Left kidney (tissue), 2 donors: ENCODE data around the gene BCAN. TPM values are rescaled to one million over a fixed set of nuclear protein-coding genes. Genes with fewer than 3 reads are reported as not detected.

Experiments used
- DNase-seq: peaks from one replicate; pipeline ENCODE4 v3.0.0-alpha.2; 2013
- polyA plus RNA-seq: library from polyadenylated mRNA; unstranded; fragments of 120-200 nt; gene quantifications from one replicate; pipeline ENCODE4 v1.2.1, GENCODE V29; 2013; ENCODE audit not compliant: insufficient read length

BCAN gene
- polyA plus RNA-seq, 1 donor: 0.08 TPM

- DNase-seq: no peak
These were observed 2.7 kb downstream of the BCAN start for GRCh38 chr1:156644640-156645039.

DNA sequence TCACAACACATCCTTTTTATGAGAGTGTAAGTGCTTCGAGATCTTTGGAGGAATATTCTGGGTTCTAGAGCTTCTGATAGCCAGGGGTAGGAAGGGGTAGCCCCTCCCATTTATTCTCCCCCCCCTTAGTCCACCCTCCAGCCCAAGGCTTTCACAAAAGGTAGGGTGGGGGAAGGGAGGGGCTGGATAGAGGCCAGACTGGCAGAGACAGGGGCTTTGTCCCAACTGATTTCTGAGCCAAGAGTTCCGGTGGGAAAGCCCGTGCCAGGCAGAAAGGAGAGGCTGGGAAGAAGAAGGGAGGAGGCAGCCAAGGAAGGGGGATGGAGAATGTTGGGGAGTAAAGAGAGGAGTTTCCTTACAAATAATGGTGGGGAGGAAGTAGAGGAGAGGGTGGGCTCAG, 3.1 kb downstream of the BCAN start:
- no peak for DNase-seq

GRCh38 chr1:156645666-156646065, 3.7 kb downstream of the BCAN start:
- DNase-seq: no peak

DNA sequence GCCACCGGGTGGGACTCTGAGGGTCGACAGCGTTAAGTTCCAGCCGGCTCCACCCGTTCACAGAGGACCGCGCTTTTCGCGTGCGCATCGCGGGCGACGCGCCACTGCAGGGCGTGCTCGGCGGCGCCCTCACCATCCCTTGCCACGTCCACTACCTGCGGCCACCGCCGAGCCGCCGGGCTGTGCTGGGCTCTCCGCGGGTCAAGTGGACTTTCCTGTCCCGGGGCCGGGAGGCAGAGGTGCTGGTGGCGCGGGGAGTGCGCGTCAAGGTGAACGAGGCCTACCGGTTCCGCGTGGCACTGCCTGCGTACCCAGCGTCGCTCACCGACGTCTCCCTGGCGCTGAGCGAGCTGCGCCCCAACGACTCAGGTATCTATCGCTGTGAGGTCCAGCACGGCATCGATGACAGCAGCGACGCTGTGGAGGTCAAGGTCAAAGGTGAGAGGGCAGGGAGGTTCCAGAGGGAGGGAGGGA, 4.9 kb downstream of the BCAN start:
- DNase-seq: no peak

DNA sequence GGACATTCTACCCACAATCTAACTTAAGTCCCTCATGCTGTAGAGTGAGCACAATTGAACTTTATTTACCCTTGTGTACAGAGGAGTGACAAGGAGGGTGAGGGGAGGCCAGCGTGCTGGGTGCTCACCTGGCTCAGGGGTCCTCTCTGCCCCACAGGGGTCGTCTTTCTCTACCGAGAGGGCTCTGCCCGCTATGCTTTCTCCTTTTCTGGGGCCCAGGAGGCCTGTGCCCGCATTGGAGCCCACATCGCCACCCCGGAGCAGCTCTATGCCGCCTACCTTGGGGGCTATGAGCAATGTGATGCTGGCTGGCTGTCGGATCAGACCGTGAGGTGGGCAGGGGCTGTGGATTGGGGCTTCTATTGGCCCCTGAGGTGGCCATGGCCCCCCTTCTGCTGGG, 5.4 kb downstream of the BCAN start:
- DNase-seq: no peak

GRCh38 chr1:156648496-156648895, 6.6 kb downstream of the BCAN start:
- DNase-seq: no peak

DNA sequence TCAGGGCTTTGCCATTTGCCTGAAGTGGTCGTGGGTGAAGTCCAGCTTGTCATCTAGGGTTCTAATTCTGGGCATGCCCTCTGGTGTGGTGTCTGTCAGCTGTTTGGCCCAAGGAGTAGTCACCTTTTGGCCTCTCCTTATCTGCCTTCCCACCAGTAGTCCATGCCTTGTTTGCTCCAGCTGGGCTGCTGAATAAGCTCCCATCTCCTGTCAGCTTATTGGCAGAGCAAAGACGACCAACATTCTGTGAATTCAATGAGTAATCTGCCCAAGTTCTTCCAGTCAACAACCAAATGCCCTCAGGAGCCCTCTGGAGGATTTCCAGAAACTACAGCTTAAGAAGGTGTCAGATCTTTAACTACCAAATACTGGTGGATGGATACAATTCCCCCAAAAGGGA, 7.0 kb downstream of the BCAN start:
- no peak for DNase-seq

DNA sequence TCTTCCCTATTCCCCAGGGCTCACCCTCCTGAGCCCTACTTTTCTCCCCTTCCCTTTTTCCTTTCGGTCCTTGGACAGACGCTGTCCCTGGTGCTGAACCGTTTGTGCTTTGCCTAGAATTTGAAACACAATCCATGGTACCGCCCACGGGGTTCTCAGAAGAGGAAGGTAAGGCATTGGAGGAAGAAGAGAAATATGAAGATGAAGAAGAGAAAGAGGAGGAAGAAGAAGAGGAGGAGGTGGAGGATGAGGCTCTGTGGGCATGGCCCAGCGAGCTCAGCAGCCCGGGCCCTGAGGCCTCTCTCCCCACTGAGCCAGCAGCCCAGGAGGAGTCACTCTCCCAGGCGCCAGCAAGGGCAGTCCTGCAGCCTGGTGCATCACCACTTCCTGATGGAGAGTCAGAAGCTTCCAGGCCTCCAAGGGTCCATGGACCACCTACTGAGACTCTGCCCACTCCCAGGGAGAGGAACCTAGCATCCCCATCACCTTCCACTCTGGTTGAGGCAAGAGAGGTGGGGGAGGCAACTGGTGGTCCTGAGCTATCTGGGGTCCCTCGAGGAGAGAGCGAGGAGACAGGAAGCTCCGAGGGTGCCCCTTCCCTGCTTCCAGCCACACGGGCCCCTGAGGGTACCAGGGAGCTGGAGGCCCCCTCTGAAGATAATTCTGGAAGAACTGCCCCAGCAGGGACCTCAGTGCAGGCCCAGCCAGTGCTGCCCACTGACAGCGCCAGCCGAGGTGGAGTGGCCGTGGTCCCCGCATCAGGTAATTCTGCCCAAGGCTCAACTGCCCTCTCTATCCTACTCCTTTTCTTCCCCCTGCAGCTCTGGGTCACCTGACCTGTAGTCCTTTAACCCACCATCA, 10.4 kb downstream of the BCAN start:
- DNase-seq: peak; percentile 81

- DNase-seq: no peak
These were observed 11.1 kb downstream of the BCAN start for GRCh38 chr1:156652992-156653355.

DNA sequence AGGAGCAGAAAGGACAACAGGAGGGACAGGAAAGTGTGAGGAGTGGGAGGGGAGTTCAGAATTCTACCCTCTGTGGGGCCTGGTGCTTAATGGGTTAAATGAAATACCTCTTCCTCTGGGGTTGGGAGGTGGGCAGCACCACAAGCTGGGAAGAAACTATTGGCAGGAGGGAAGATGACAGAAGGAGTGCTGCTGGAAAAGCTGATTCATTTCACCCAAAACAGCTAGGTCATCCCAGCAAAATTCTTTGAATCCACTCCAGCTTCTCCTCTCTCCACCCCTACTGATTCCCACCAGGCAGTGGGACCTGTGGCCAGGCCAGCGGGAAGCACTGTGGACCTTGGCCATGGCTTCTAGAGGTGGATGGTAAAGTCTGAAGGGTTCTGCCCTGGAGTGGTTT, 12.8 kb downstream of the BCAN start:
- DNase-seq: no peak

- no peak for DNase-seq
These were observed 13.4 kb downstream of the BCAN start for GRCh38 chr1:156655151-156655903.

DNA sequence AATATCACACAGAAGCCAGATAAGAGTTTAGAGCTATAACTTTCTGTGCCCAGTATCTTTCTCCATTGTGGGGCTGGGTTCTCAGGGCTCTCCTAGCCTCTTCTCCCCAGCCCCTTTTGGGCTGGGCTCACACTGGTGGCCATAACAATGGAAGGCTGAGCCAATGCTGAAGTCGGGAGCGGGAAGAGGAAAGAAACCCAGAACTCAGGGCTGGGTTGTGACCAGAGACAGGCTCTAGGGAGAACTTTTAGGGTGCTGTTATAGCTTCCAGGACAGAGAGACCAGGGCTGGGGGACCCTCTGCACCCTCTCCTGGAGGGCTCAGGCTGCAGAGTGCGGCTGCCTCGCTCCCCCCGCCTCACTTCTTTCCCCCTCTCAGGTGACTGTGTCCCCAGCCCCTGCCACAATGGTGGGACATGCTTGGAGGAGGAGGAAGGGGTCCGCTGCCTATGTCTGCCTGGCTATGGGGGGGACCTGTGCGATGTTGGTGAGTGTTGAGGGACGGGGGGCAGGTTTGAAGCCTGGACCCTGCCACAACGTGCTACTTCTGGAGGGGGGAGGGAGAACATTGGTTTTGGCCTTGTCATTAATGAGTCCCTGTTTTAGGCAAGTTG, 14.1 kb downstream of the BCAN start:
- DNase-seq: no peak

GRCh38 chr1:156656806-156657740, 15.2 kb downstream of the BCAN start:
- no peak for DNase-seq

DNA sequence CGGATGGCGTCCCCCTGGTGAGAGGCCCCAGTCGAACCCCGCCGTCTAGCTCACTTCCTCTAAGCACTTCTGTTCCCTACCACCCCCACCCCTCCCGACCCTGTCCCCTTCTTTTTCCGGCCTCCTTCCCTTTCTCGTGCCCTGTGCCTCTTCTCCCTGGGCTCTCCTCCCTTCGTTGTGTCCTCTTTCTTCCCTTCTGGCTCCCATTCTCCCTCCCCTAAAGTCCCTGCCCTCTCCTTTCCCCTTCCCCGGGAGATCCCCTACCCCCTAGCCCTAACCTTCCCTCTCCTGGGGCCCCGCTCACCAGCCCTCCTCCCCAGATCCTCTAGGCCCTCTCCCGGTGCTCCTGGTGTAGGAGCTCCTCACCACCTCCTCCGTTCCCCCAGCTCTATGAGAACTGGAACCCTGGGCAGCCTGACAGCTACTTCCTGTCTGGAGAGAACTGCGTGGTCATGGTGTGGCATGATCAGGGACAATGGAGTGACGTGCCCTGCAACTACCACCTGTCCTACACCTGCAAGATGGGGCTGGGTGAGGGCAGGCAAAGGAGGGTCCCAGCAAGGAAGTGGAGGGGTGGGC, 15.9 kb downstream of the BCAN start:
- DNase-seq: no peak

GRCh38 chr1:156658496-156658895, 16.6 kb downstream of the BCAN start:
- DNase-seq: no peak

- DNase-seq: no peak
These were observed 17.1 kb downstream of the BCAN start for GRCh38 chr1:156658945-156659574.

- no peak for DNase-seq
These were observed 17.7 kb downstream of the BCAN start for GRCh38 chr1:156659661-156659987.

- peak; percentile 95 for DNase-seq
These were observed 18.3 kb downstream of the BCAN start for GRCh38 chr1:156659988-156660751.

GRCh38 chr1:156660752-156661112, 18.8 kb downstream of the BCAN start:
- no peak for DNase-seq
